B cell (primary cell): Measurements from ENCODE around the gene SRRD. TPM values are rescaled to one million over a fixed set of nuclear protein-coding genes. Genes with fewer than 3 reads are reported as not detected.

Experiments used
- ATAC-seq: fragments of 200-7000 bp; cut with Tn5 transposase; one replicate; pipeline ENCODE4 v1.10.0; 2021; ENCODE audit warnings: low read depth, mild to moderate bottlenecking, moderate number of reproducible peaks, moderate library complexity
- CTCF ChIA-PET: fragments of 350-600 bp; sonication (Branson Sonifier 250); formaldehyde crosslinking; loops from one replicate; lab custom pipeline; 2021; ENCODE audit warnings: antibody characterized with exemption, inconsistent platforms; lab: Charles Lee
- POLR2A ChIA-PET: fragments of 350-600 bp; sonication (Branson Sonifier 250); formaldehyde crosslinking; loops from one replicate; lab custom pipeline; 2021; ENCODE audit warnings: antibody characterized with exemption; lab: Charles Lee
- DNase-seq: peaks from one replicate; pipeline ENCODE4 v3.0.0; 2013
- H2AFZ ChIP-seq: 2 replicates; pipeline ENCODE4 v1.6.1; 2012; ENCODE audit warnings: mild to moderate bottlenecking, low read depth, low read length; ENCODE audit not compliant: insufficient read depth, poor library complexity, severe bottlenecking
- H3K27ac ChIP-seq, 2 donors: 1 replicate in 1 of 2; 2 replicates in 1 of 2; pipeline ENCODE4 v1.5.1; 2012 to 2013; ENCODE audit warnings: low read length in 2 of 2, mild to moderate bottlenecking in 2 of 2, moderate library complexity in 1 of 2
- H3K27me3 ChIP-seq, 4 experiments: fragments of 200-600 bp in 1 of 4; sonication (generic) in 1 of 4; replicated peaks in 1 of 4; 1 replicate in 2 of 4; 2 replicates in 2 of 4; pipeline versions ENCODE4 v1.6.1 to v1.7.0; 2013 to 2016; ENCODE audit warnings: low read length in 3 of 4, mild to moderate bottlenecking in 2 of 4, mixed read lengths in 1 of 4, moderate library complexity in 1 of 4; ENCODE audit not compliant: insufficient read depth in 4 of 4, control insufficient read depth in 3 of 4; ENCODE audit errors: control extremely low read depth in 1 of 4
- H3K36me3 ChIP-seq, 2 experiments: replicated peaks in 1 of 2; 1 replicate in 1 of 2; 2 replicates in 1 of 2; pipeline versions ENCODE4 v1.6.1 to v1.7.1; 2013; ENCODE audit warnings: low read length in 1 of 2; ENCODE audit not compliant: insufficient read depth in 2 of 2, control insufficient read depth in 1 of 2; ENCODE audit errors: control extremely low read depth in 1 of 2, extremely low read depth in 1 of 2
- H3K4me1 ChIP-seq, 2 donors: fragments of 200-600 bp in 1 of 2; sonication (generic) in 1 of 2; 1 replicate in 1 of 2; 2 replicates in 1 of 2; pipeline versions ENCODE4 v1.5.1 to v1.6.1; 2013 to 2017; ENCODE audit warnings: low read length in 2 of 2; ENCODE audit not compliant: control insufficient read depth in 2 of 2, insufficient read depth in 2 of 2
- H3K4me2 ChIP-seq: replicated peaks from 2 replicates; pipeline ENCODE3; 2012; ENCODE audit warnings: mild to moderate bottlenecking, low read depth, low read length; ENCODE audit not compliant: poor library complexity, severe bottlenecking
- H3K4me3 ChIP-seq, 5 experiments: fragments of 200-600 bp in 1 of 5; sonication (generic) in 1 of 5; 1 replicate in 3 of 5; 2 replicates in 2 of 5; pipeline versions ENCODE4 v1.5.1 to v1.7.0; 2011 to 2016; ENCODE audit warnings: low read length in 4 of 5, mild to moderate bottlenecking in 4 of 5, low read depth in 2 of 5, control low read depth in 1 of 5, moderate library complexity in 1 of 5; ENCODE audit not compliant: insufficient read depth in 1 of 5; ENCODE audit errors: control extremely low read depth in 1 of 5, extremely low read depth in 1 of 5
- H3K79me2 ChIP-seq: fragments of 200-600 bp; sonication (generic); one replicate; pipeline ENCODE4 v1.6.0; 2016; ENCODE audit warnings: low read length; ENCODE audit not compliant: control insufficient read depth, insufficient read depth
- H3K9ac ChIP-seq: fragments of 200-600 bp; sonication (generic); 2 replicates; pipeline ENCODE4 v1.6.1; 2017; ENCODE audit warnings: mild to moderate bottlenecking, low read length, moderate library complexity
- H3K9me3 ChIP-seq, 3 donors: one replicate each; pipeline versions ENCODE4 v1.6.1 to v1.7.1; 2013; ENCODE audit warnings: low read length in 2 of 3; ENCODE audit not compliant: control insufficient read depth in 2 of 3, insufficient read depth in 1 of 3; ENCODE audit errors: control extremely low read depth in 1 of 3
- H4K20me1 ChIP-seq: 2 replicates; pipeline ENCODE4 v1.6.0; 2012; ENCODE audit warnings: mild to moderate bottlenecking, low read length; ENCODE audit not compliant: insufficient read depth, control insufficient read depth, poor library complexity, severe bottlenecking
- H3K27ac Mint-ChIP-seq: one replicate; pipeline ENCODE4 v1.8.0; 2021; ENCODE audit warnings: mixed read lengths
- H3K27me3 Mint-ChIP-seq: one replicate; pipeline ENCODE4 v1.8.0; 2021; ENCODE audit warnings: mixed read lengths
- H3K4me1 Mint-ChIP-seq: one replicate; pipeline ENCODE4 v1.8.0; 2021; ENCODE audit warnings: mixed read lengths
- H3K4me3 Mint-ChIP-seq: one replicate; pipeline ENCODE4 v1.8.0; 2021; ENCODE audit warnings: mixed read lengths
- H3K9me3 Mint-ChIP-seq: one replicate; pipeline ENCODE4 v1.8.0; 2022; ENCODE audit warnings: mixed read lengths; ENCODE audit not compliant: insufficient read depth
- CTCF ChIP-seq: fragments of 200-600 bp; IDR thresholded peaks from one replicate; pipeline ENCODE4 v1.8.0; 2022; ENCODE audit warnings: antibody characterized with exemption, mild to moderate bottlenecking
- EZH2 ChIP-seq: IDR thresholded peaks from 2 replicates; pipeline ENCODE4 v1.6.1; 2012; ENCODE audit warnings: borderline replicate concordance, low read depth, mild to moderate bottlenecking, moderate library complexity, low read length; ENCODE audit not compliant: insufficient read depth, poor library complexity, severe bottlenecking
- WGBS: methylation state at CpG from one replicate; pipeline ENCODE4 v1.1.5; 2013; ENCODE audit warnings: missing lambda C conversion rate; ENCODE audit not compliant: insufficient coverage; 5-methylcytosine and 5-hydroxymethylcytosine counted together
- intact Hi-C: fragments of 100-400 bp; cut with micrococcal nuclease; formaldehyde crosslinking; loops from one replicate; pipeline ENCODE4 v1.10.0; 2022
- polyA plus RNA-seq: library from polyadenylated mRNA; depleted of rRNA; stranded (reverse); fragments of >200 nt; gene quantifications from 2 replicates; pipeline ENCODE4 v1.2.3, GENCODE V29; 2012
- total RNA-seq, 2 donors: library from RNA; stranded (reverse); fragments of 120-200 nt in 1 of 2; gene quantifications; 1 replicate in 1 of 2; 2 replicates in 1 of 2; pipeline versions ENCODE4 v1.2.3 to v1.2.4, GENCODE V29; 2013 to 2022

SRRD gene
- total and polyA plus RNA-seq, 2 donors (not counting 1 experiment from before 2014, with no cell fraction given) = 7.8 to 19.2 TPM

- H3K27me3 ChIP-seq = no peaks in the 10 kb centered on the region
- H4K20me1 ChIP-seq = peaks cover 10% of the 10 kb centered on the region
- CTCF ChIA-PET = interaction anchor here (1.8 kb wide), 1 partner anchor 17 kb away, joined by 6 read pairs; no protein-coding TSS in a partner anchor
- H3K4me3 Mint-ChIP-seq = no peak overlapping the region
- no peaks in the 10 kb centered on the region for H3K9me3 ChIP-seq
- H2AFZ ChIP-seq = no peak overlapping the region
- H3K27ac ChIP-seq = no peak overlapping the region
- peaks cover 2 to 24% of the 10 kb centered on the region in 2 experiments for H3K36me3 ChIP-seq
- H3K9me3 Mint-ChIP-seq = no peaks in the 10 kb centered on the region
- TF ChIP-seq CTCF = no peak
- no peak for TF ChIP-seq EZH2
- H3K4me2 ChIP-seq = no peak overlapping the region
- no peaks in the 10 kb centered on the region for H3K4me1 ChIP-seq
- peaks cover 20% of the 10 kb centered on the region for H3K79me2 ChIP-seq
- no peak overlapping the region for H3K9ac ChIP-seq
- no peak for DNase-seq
- no peaks in the 10 kb centered on the region for H3K27me3 Mint-ChIP-seq
- no peak overlapping the region for H3K27ac Mint-ChIP-seq
- ATAC-seq = no peak
- WGBS = 97% methylated on average over 12 of the region's 16 CpGs
- H3K4me3 ChIP-seq = no peak overlapping the region
- H3K4me1 Mint-ChIP-seq = peaks cover 10% of the 10 kb centered on the region
- POLR2A ChIA-PET = interaction anchor here (0.6 kb wide), 1 partner anchor 447 kb away, joined by 3 read pairs; no protein-coding TSS in a partner anchor
- intact Hi-C loops = no loop called here
These were observed 39.6 kb upstream of the SRRD start for GRCh38 chr22:26443901-26444690.

GRCh38 chr22:26444777-26445176 is 38.9 kb upstream of the SRRD start:
- TF ChIP-seq EZH2 = no peak
- TF ChIP-seq CTCF = no peak
- intact Hi-C loops = no loop called here
- ATAC-seq (no peak), DNase-seq (no peak)
- Histone ChIP-seq H3K27ac (no peak overlapping the region), H3K27me3 (no peaks in the 10 kb centered on the region), H3K9me3 (no peaks in the 10 kb centered on the region), H3K36me3 (peaks cover 0 to 24% of the 10 kb centered on the region in 2 experiments), H3K79me2 (peaks cover 14% of the 10 kb centered on the region), H3K9ac (no peak overlapping the region), H2AFZ (no peak overlapping the region), H3K4me2 (no peak overlapping the region), H3K4me3 (no peak overlapping the region), H3K4me1 (no peaks in the 10 kb centered on the region), H4K20me1 (peaks cover 10% of the 10 kb centered on the region)
- no peaks in the 10 kb centered on the region for H3K27me3 Mint-ChIP-seq
- peaks cover 8% of the 10 kb centered on the region for H3K4me1 Mint-ChIP-seq
- WGBS = 100% methylated on average over 5 of the region's 8 CpGs
- CTCF ChIA-PET = interaction anchor here (1.8 kb wide), 1 partner anchor 16 kb away, joined by 6 read pairs; no protein-coding TSS in a partner anchor
- no peak overlapping the region for H3K4me3 Mint-ChIP-seq
- H3K27ac Mint-ChIP-seq = no peak overlapping the region
- POLR2A ChIA-PET = no interaction called here
- no peaks in the 10 kb centered on the region for H3K9me3 Mint-ChIP-seq
